ENCODE data around the gene PLSCR2. TPM values are rescaled to one million over a fixed set of nuclear protein-coding genes. Genes with fewer than 3 reads are reported as not detected.
"Not testable (repeated sequence)": the region's sequence is repeated elsewhere in the genome, so short reads cannot be mapped to it uniquely, and the experiment has no call there.

PLSCR2 gene
- polyA plus RNA-seq, 1 experiment: not detected

DNA sequence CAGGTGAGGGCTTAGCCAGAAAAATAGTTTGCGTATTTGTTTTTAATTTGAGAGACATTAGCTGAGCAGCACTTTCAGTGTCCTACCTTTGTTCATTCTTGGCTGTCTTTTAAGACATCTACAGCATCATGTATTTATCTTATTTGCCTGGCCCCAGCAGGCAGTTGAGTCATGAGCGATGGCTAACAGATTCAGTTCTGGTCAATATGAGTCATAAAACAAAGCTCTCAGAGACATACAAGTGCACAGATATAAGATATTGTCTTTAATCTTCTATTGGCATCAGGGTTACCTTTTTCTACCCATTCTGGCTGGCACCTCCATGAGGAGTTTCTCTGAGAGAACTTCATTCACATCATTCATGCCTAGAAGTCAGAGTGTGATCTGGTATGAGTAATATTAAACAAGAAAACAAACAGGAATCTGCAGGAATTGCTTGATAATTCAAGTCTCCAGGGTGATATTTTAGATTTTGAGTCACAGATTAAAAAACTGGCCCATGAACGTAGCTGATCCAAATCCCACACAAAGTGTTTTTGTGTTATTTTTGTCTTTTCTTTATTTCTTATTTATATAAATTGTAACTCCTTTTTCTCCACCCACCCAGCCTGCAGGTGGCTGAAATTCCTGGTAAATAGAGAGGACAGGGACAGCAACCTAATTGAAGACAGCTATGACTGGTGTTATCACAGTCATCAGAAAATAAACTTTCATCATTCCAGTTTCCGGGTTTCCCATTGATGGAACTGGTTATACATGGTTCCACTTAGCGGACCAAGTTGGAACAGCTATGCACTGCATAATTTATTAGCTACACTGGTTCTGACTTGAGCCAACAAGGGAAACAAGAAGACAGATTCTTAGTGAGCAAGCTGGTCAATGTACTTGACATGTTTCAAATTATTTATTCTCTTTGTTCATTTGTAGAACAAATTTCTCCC lies 47.3 kb downstream of the PLSCR2 start:
- Histone ChIP-seq H3K27me3 (ENCODE audit: control insufficient read depth, insufficient read depth, low read length) (no peaks in the 10 kb centered on the region), H3K36me3 (ENCODE audit: control insufficient read depth, insufficient read depth, low read length) (no peaks in the 10 kb centered on the region), H3K4me3 (ENCODE audit: low read depth, low read length) (no peak overlapping the region)
- POLR2A ChIA-PET: interaction anchor here (0.6 kb wide), 1 partner anchor 9 kb away, joined by 5 read pairs; no protein-coding TSS in a partner anchor
- CTCF ChIA-PET: no interaction called here
- DNase-seq (ENCODE audit: low read depth): no peak
- TF ChIP-seq, protein P1, sequence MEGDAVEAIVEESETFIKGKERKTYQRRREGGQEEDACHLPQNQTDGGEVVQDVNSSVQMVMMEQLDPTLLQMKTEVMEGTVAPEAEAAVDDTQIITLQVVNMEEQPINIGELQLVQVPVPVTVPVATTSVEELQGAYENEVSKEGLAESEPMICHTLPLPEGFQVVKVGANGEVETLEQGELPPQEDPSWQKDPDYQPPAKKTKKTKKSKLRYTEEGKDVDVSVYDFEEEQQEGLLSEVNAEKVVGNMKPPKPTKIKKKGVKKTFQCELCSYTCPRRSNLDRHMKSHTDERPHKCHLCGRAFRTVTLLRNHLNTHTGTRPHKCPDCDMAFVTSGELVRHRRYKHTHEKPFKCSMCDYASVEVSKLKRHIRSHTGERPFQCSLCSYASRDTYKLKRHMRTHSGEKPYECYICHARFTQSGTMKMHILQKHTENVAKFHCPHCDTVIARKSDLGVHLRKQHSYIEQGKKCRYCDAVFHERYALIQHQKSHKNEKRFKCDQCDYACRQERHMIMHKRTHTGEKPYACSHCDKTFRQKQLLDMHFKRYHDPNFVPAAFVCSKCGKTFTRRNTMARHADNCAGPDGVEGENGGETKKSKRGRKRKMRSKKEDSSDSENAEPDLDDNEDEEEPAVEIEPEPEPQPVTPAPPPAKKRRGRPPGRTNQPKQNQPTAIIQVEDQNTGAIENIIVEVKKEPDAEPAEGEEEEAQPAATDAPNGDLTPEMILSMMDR (IDR thresholded peaks at IDR 0.05; ENCODE audit: insufficient read depth, low read depth, low read length): no peak

GRCh38 chr3:146416366-146416765 lies 53.0 kb downstream of the PLSCR2 start:
- TF ChIP-seq, protein P1 (IDR thresholded peaks at IDR 0.05; ENCODE audit: insufficient read depth, low read depth, low read length): no peak
- Histone ChIP-seq H3K36me3 (ENCODE audit: control insufficient read depth, insufficient read depth, low read length) (no peaks in the 10 kb centered on the region), H3K27me3 (ENCODE audit: control insufficient read depth, insufficient read depth, low read length) (no peaks in the 10 kb centered on the region), H3K4me3 (ENCODE audit: low read depth, low read length) (no peak overlapping the region)
- POLR2A ChIA-PET: no interaction called here
- CTCF ChIA-PET: interaction anchor here (0.6 kb wide), 1 partner anchor 24 kb away, joined by 4 read pairs; no protein-coding TSS in a partner anchor
- no peak for DNase-seq (ENCODE audit: low read depth)

DNA sequence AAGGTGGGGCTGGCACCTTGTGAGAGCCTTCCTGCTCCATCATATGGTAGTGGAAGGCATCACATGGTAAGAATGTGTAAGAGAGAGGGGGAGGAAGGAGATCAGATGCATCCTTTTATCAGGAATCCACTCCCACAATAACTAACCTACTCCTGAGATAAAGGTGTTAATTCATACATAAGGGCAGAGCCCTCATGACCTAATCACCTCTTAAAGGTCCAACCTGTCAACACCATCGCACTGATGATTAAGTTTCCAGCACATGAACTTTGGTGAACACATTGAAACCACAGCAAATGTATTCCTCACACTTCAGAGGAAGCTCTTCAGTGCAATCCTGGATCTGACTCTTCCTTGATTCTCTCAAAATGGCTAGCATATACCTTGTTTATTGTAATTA lies 55.4 kb downstream of the PLSCR2 start:
- TF ChIP-seq, protein P1 (IDR thresholded peaks at IDR 0.05; ENCODE audit: insufficient read depth, low read depth, low read length): no peak
- POLR2A ChIA-PET: no interaction called here
- no peak overlapping the region for H3K4me3 ChIP-seq (ENCODE audit: low read depth, low read length)
- no peaks in the 10 kb centered on the region for H3K27me3 ChIP-seq (ENCODE audit: control insufficient read depth, insufficient read depth, low read length)
- DNase-seq (ENCODE audit: low read depth): no peak
- H3K36me3 ChIP-seq (ENCODE audit: control insufficient read depth, insufficient read depth, low read length): no peaks in the 10 kb centered on the region
- CTCF ChIA-PET: no interaction called here

- POLR2A ChIA-PET; H3K36me3 ChIP-seq (ENCODE audit: control insufficient read depth, insufficient read depth, low read length); CTCF ChIA-PET: not testable (repeated sequence)
These were observed 56.6 kb downstream of the PLSCR2 start for GRCh38 chr3:146412711-146413110.

GRCh38 chr3:146407956-146408355 lies 61.4 kb downstream of the PLSCR2 start:
- no peak for DNase-seq (ENCODE audit: low read depth)
- no peaks in the 10 kb centered on the region for H3K27me3 ChIP-seq (ENCODE audit: control insufficient read depth, insufficient read depth, low read length)
- POLR2A ChIA-PET: no interaction called here
- no peak overlapping the region for H3K4me3 ChIP-seq (ENCODE audit: low read depth, low read length)
- CTCF ChIA-PET: no interaction called here
- TF ChIP-seq, protein P1 (IDR thresholded peaks at IDR 0.05; ENCODE audit: insufficient read depth, low read depth, low read length): no peak
- no peaks in the 10 kb centered on the region for H3K36me3 ChIP-seq (ENCODE audit: control insufficient read depth, insufficient read depth, low read length)

More at GRCh38 chr3:146412711-146413110, 56.6 kb downstream of the PLSCR2 start:
- not testable (repeated sequence) for DNase-seq (ENCODE audit: low read depth); H3K4me3 ChIP-seq (ENCODE audit: low read depth, low read length); H3K27me3 ChIP-seq (ENCODE audit: control insufficient read depth, insufficient read depth, low read length)

Data from BJ (cell line).